Measurements from ENCODE around the gene SLC5A8. TPM values are rescaled to one million over a fixed set of nuclear protein-coding genes. Genes with fewer than 3 reads are reported as not detected.

Gene SLC5A8
- total RNA-seq, 1 donor from 2014 or later: not detected

DNA sequence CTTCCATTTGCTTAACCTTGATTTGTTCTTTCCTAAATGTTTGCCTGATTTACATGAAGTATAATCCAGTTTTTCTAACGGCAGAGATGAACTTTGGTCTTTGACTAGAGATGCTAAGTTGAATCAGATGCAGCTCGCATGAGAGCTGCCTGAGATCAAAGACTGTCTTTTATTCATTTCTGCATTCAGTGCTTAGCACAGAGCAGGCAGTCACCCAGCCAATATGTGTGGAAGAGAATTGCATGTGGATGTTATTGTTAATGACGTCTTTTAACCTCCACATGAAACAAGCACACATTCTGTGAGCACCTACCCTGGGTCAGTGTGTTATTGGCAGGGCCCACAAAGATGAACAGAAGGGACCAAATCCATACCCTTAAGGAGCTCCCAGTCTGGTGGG, 99.2 kb downstream of the SLC5A8 start:
- Histone ChIP-seq H3K4me1 (no peaks in the 10 kb centered on the region), H3K27me3 (ENCODE audit: low read depth) (no peaks in the 10 kb centered on the region), H3K9me3 (replicated peaks) (peaks cover 20% of the 10 kb centered on the region), H3K27ac (replicated peaks) (no peak overlapping the region), H3K36me3 (no peaks in the 10 kb centered on the region), H3K4me3 (no peak overlapping the region)
- DNase-seq: no peak
- intact Hi-C loops (cut with micrococcal nuclease): no loop called here
- no peak for TF ChIP-seq CTCF (IDR thresholded peaks at IDR 0.05; ENCODE audit: borderline replicate concordance)

DNA sequence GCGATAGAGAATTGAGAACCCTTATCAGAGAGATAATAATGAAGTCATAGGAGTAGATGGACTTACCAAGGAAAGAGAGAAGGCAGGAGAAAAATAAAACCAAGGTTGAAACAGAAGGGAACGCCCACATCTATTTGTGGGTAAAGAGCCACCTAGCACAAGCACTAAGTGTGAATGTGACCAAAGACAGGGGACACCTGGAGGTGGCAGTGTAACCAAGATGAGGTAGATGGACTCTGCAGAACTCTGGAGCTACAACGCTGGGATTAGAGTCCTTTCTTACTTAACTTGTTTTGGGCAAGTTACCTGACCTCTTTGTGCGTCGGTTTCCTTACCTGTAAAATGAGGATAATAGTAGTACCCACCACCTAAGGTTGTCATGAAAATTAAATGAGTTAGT, 101.9 kb downstream of the SLC5A8 start:
- Histone ChIP-seq H3K36me3 (no peaks in the 10 kb centered on the region), H3K27me3 (ENCODE audit: low read depth) (no peaks in the 10 kb centered on the region), H3K9me3 (replicated peaks) (peaks cover 44% of the 10 kb centered on the region), H3K4me1 (no peaks in the 10 kb centered on the region), H3K4me3 (no peak overlapping the region), H3K27ac (replicated peaks) (no peak overlapping the region)
- no peak for DNase-seq
- intact Hi-C loops (cut with micrococcal nuclease): no loop called here
- no peak for TF ChIP-seq CTCF (IDR thresholded peaks at IDR 0.05; ENCODE audit: borderline replicate concordance)

DNA sequence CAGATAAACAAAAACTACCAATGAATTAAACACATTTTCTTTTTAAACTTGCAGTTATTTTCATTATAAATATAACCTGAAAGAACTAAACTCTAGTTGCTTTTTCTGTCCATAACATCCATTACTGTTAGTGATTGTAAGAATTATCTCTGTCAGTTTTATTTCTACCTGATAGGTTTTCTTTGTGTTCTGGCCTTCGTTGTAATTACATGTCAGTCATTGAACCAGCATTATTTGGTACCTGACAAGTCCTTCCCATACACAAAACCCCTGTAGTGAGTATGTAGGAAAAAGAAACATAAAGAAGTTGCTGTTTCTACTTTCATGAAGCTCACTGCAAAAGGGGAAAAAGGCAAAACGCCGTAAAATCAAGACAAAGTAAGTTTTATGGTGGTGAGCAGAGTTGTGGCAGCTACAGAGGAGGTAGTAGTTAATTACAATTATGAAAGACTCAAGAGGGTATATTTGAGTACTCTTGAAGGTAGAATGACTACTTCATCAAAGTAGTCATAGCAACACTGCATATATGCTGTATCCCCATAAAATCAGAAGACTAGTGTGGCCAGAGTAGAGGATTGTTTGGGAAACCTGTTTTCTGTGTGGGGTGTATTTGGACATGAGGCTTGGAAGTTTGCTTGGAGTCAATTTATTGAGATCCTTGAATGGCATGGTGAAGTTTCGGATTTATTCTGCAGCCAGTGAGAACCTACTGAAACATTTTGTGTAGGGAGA, 102.8 kb downstream of the SLC5A8 start:
- no peak for TF ChIP-seq CTCF (IDR thresholded peaks at IDR 0.05; ENCODE audit: borderline replicate concordance)
- H3K27ac ChIP-seq (replicated peaks): no peak overlapping the region
- peaks cover 53% of the 10 kb centered on the region for H3K9me3 ChIP-seq (replicated peaks)
- intact Hi-C loops (cut with micrococcal nuclease): no loop called here
- no peaks in the 10 kb centered on the region for H3K27me3 ChIP-seq (ENCODE audit: low read depth)
- no peak overlapping the region for H3K4me3 ChIP-seq
- no peaks in the 10 kb centered on the region for H3K4me1 ChIP-seq
- no peaks in the 10 kb centered on the region for H3K36me3 ChIP-seq
- no peak for DNase-seq

Other genes with a start within 250 kb of the SLC5A8 start
- gene UTP20, start 69.9 kb upstream of the SLC5A8 start, total RNA-seq: 7.5 TPM
- gene ARL1, start 197.5 kb upstream of the SLC5A8 start, total RNA-seq: 93.0 TPM

All from left ventricle myocardium inferior (tissue), 1 donor.